Measurements from ENCODE around the gene RAD18. TPM values are rescaled to one million over a fixed set of nuclear protein-coding genes. Genes with fewer than 3 reads are reported as not detected.

RAD18 gene
- total RNA-seq, 4 donors from 2014 or later, result 8.6 to 11.9 (median 9.7) TPM

GRCh38 chr3:8851703-8852102 is 111.6 kb downstream of the RAD18 start:
- H3K27ac ChIP-seq, result no peak overlapping the region
- no peaks in the 10 kb centered on the region for H3K9me3 ChIP-seq
- intact Hi-C loops (cut with DNase I; ENCODE audit: low total_unique reads), result no loop called here
- in situ Hi-C loops (cut with MboI; ENCODE audit: low pct_ligation_motif_present in 1 of 4, low pct_unique_long_range_greater_than_20kb in 1 of 4, low sequenced_read_pairs in 3 of 4), result no loop called here
- TF ChIP-seq EP300 (IDR thresholded peaks at IDR 0.05; ENCODE audit: low read depth), result no peak
- no peak for TF ChIP-seq POLR2AphosphoS5 (IDR thresholded peaks at IDR 0.05)
- no peak for TF ChIP-seq POLR2A (IDR thresholded peaks at IDR 0.05)
- TF ChIP-seq CTCF (IDR thresholded peaks at IDR 0.05), result no peak
- 80 to 100% methylated on average over 1 to 4 of the region's 4 CpGs for WGBS, 2 donors (ENCODE audit: low coverage in 1 of 2)
- H3K4me1 ChIP-seq, result no peaks in the 10 kb centered on the region
- no peak overlapping the region for H3K4me3 ChIP-seq
- no peaks in the 10 kb centered on the region for H3K27me3 ChIP-seq
- DNase-seq, result no peak
- no peaks in the 10 kb centered on the region for H3K36me3 ChIP-seq

GRCh38 chr3:8848696-8849131 is 114.6 kb downstream of the RAD18 start:
- no peak for DNase-seq
- no peak for TF ChIP-seq POLR2A (IDR thresholded peaks at IDR 0.05)
- no peak for TF ChIP-seq CTCF (IDR thresholded peaks at IDR 0.05)
- no peak for TF ChIP-seq POLR2AphosphoS5 (IDR thresholded peaks at IDR 0.05)
- TF ChIP-seq EP300 (IDR thresholded peaks at IDR 0.05; ENCODE audit: low read depth), result no peak

GRCh38 chr3:8847317-8847716 is 116.0 kb downstream of the RAD18 start:
- H3K27ac ChIP-seq, result no peak overlapping the region
- WGBS, 2 donors (ENCODE audit: low coverage in 1 of 2), result 96 to 97% methylated on average over 4 to 7 of the region's 7 CpGs
- no peaks in the 10 kb centered on the region for H3K4me1 ChIP-seq
- no peaks in the 10 kb centered on the region for H3K36me3 ChIP-seq
- H3K9me3 ChIP-seq, result no peaks in the 10 kb centered on the region
- DNase-seq, result no peak
- intact Hi-C loops (cut with DNase I; ENCODE audit: low total_unique reads) (no loop called here), in situ Hi-C loops (cut with MboI; ENCODE audit: low pct_ligation_motif_present in 1 of 4, low pct_unique_long_range_greater_than_20kb in 1 of 4, low sequenced_read_pairs in 3 of 4) (no loop called here)
- TF ChIP-seq POLR2AphosphoS5 (IDR thresholded peaks at IDR 0.05) (no peak), EP300 (IDR thresholded peaks at IDR 0.05; ENCODE audit: low read depth) (no peak), POLR2A (IDR thresholded peaks at IDR 0.05) (no peak), CTCF (IDR thresholded peaks at IDR 0.05) (no peak)
- no peak overlapping the region for H3K4me3 ChIP-seq
- no peaks in the 10 kb centered on the region for H3K27me3 ChIP-seq

More at GRCh38 chr3:8848696-8849131, 114.6 kb downstream of the RAD18 start:
- H3K4me1 ChIP-seq, result no peaks in the 10 kb centered on the region
- WGBS, 2 donors (ENCODE audit: low coverage in 1 of 2), result 77% methylated on average over 5 of the region's 5 CpGs; no CpG with 5 or more reads in 1 of the 2 donors
- intact Hi-C loops (cut with DNase I; ENCODE audit: low total_unique reads) (loop anchor here (1.0 kb wide), 1 partner anchor 29 kb away; no protein-coding TSS in a partner anchor), in situ Hi-C loops (cut with MboI; ENCODE audit: low pct_ligation_motif_present in 1 of 4, low pct_unique_long_range_greater_than_20kb in 1 of 4, low sequenced_read_pairs in 3 of 4) (no loop called here)
- no peak overlapping the region for H3K4me3 ChIP-seq
- H3K36me3 ChIP-seq, result no peaks in the 10 kb centered on the region
- H3K9me3 ChIP-seq, result no peaks in the 10 kb centered on the region
- H3K27me3 ChIP-seq, result no peaks in the 10 kb centered on the region
- H3K27ac ChIP-seq, result no peak overlapping the region

GRCh38 chr3:8846176-8846575 is 117.1 kb downstream of the RAD18 start:
- Histone ChIP-seq H3K27ac (no peak overlapping the region), H3K36me3 (no peaks in the 10 kb centered on the region), H3K9me3 (no peaks in the 10 kb centered on the region), H3K4me1 (no peaks in the 10 kb centered on the region), H3K27me3 (no peaks in the 10 kb centered on the region), H3K4me3 (no peak overlapping the region)
- in situ Hi-C loops (cut with MboI; ENCODE audit: low pct_ligation_motif_present in 1 of 4, low pct_unique_long_range_greater_than_20kb in 1 of 4, low sequenced_read_pairs in 3 of 4), result no loop called here
- intact Hi-C loops (cut with DNase I; ENCODE audit: low total_unique reads), result no loop called here
- TF ChIP-seq CTCF (IDR thresholded peaks at IDR 0.05), result no peak
- TF ChIP-seq POLR2A (IDR thresholded peaks at IDR 0.05), result no peak
- no peak for TF ChIP-seq POLR2AphosphoS5 (IDR thresholded peaks at IDR 0.05)
- no peak for TF ChIP-seq EP300 (IDR thresholded peaks at IDR 0.05; ENCODE audit: low read depth)
- DNase-seq, result no peak
- 95 to 100% methylated on average over 2 of the region's 2 CpGs for WGBS, 2 donors (ENCODE audit: low coverage in 1 of 2)

Measured in transverse colon (tissue), 4 donors.